Hepatocyte (in vitro differentiated cells): Measurements from ENCODE around the gene PDE4D.

ENCODE experiments used
- EZH2 ChIP-seq: fragments of 200-600 bp; sonication (generic); IDR thresholded peaks from 2 replicates; pipeline ENCODE4 v1.6.1; 2016; ENCODE audit warnings: antibody characterized with exemption, mild to moderate bottlenecking, borderline replicate concordance
- TF ChIP-seq, protein P1 (sequence below): fragments of 200-600 bp; sonication (generic); IDR thresholded peaks from 2 replicates; pipeline ENCODE4 v1.5.1; 2016; ENCODE audit warnings: antibody characterized with exemption, mild to moderate bottlenecking; ENCODE audit not compliant: poor library complexity

DNA sequence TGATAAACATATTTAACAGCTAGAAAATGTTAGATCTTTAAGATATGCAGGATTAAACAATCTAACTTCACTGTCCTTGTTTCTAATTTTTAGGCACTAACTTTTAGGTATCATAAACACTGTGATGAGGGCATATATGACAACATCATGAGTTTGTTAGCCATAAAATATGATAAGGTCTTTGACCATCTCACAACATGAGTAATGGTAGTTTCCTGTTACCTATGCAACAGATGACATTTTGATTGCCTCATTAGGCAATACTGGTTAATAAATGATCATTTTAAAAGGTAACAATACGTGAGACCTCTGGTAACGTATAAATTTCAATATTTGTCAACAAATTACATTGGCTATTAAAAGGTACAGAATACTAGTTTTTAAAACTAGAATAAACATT, 613.5 kb downstream of the PDE4D start:
- TF ChIP-seq, protein P1, sequence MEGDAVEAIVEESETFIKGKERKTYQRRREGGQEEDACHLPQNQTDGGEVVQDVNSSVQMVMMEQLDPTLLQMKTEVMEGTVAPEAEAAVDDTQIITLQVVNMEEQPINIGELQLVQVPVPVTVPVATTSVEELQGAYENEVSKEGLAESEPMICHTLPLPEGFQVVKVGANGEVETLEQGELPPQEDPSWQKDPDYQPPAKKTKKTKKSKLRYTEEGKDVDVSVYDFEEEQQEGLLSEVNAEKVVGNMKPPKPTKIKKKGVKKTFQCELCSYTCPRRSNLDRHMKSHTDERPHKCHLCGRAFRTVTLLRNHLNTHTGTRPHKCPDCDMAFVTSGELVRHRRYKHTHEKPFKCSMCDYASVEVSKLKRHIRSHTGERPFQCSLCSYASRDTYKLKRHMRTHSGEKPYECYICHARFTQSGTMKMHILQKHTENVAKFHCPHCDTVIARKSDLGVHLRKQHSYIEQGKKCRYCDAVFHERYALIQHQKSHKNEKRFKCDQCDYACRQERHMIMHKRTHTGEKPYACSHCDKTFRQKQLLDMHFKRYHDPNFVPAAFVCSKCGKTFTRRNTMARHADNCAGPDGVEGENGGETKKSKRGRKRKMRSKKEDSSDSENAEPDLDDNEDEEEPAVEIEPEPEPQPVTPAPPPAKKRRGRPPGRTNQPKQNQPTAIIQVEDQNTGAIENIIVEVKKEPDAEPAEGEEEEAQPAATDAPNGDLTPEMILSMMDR: no peak
- TF ChIP-seq EZH2: no peak
